Suppressor macrophage (primary cell): ENCODE results near the gene TMEM167A.
"Not testable (repeated sequence)": the region's sequence is repeated elsewhere in the genome, so short reads cannot be mapped to it uniquely, and the experiment has no call there.

Experiments used
- DNase-seq, 4 experiments: peaks; one replicate each; pipeline ENCODE4 v3.0.0-alpha.2; 2020 to 2022

TMEM167A gene

GRCh38 chr5:83085106-83085505 lies 7.9 kb upstream of the TMEM167A start:
- no peak for DNase-seq

- DNase-seq, result no peak
These were observed 7.1 kb upstream of the TMEM167A start for GRCh38 chr5:83084336-83084735.

- DNase-seq, result no peak
These were observed 5.6 kb upstream of the TMEM167A start for GRCh38 chr5:83082750-83083149.

- DNase-seq, result peak in 3 of 4 experiments; percentile 47 to 51 (median 48)
These were observed 568 bp upstream of the TMEM167A start for GRCh38 chr5:83077662-83078261.

GRCh38 chr5:83072966-83073365 lies 4.2 kb downstream of the TMEM167A start:
- peak in 2 of 4 experiments; percentile 5 to 16 for DNase-seq

- DNase-seq, result no peak
These were observed 5.7 kb downstream of the TMEM167A start for GRCh38 chr5:83071286-83072051.

- DNase-seq, result no peak
These were observed 7.9 kb downstream of the TMEM167A start for GRCh38 chr5:83069096-83069799.

- not testable (repeated sequence) for DNase-seq
These were observed 9.8 kb downstream of the TMEM167A start for GRCh38 chr5:83067377-83067776.

- DNase-seq, result no peak
These were observed 10.6 kb downstream of the TMEM167A start for GRCh38 chr5:83066548-83067110.

- no peak for DNase-seq
These were observed 17.9 kb downstream of the TMEM167A start for GRCh38 chr5:83059341-83059740.

- DNase-seq, result no peak
These were observed 18.5 kb downstream of the TMEM167A start for GRCh38 chr5:83058726-83059125.

GRCh38 chr5:83055166-83055565 lies 22.0 kb downstream of the TMEM167A start:
- no peak for DNase-seq

- no peak for DNase-seq
These were observed 26.4 kb downstream of the TMEM167A start for GRCh38 chr5:83050723-83051340.

- DNase-seq, result no peak
These were observed 27.8 kb downstream of the TMEM167A start for GRCh38 chr5:83049370-83049885.

GRCh38 chr5:83048811-83049210 lies 28.4 kb downstream of the TMEM167A start:
- no peak for DNase-seq

- no peak for DNase-seq
These were observed 28.9 kb downstream of the TMEM167A start for GRCh38 chr5:83048277-83048676.

- DNase-seq, result no peak
These were observed 32.3 kb downstream of the TMEM167A start for GRCh38 chr5:83044926-83045325.

GRCh38 chr5:83042507-83042906 lies 34.7 kb downstream of the TMEM167A start:
- DNase-seq, result no peak

GRCh38 chr5:83038924-83039323 lies 38.3 kb downstream of the TMEM167A start:
- DNase-seq, result no peak

- no peak for DNase-seq
These were observed 40.1 kb downstream of the TMEM167A start for GRCh38 chr5:83036991-83037575.

- no peak for DNase-seq
These were observed 41.7 kb downstream of the TMEM167A start for GRCh38 chr5:83035373-83036100.
